NB4 (cell line): ENCODE data around the gene MYCL.
A peak's percentile ranks its signal among the peaks of the same experiment; 100 is the strongest.

Experiments
- DNase-seq: peaks from one replicate; pipeline ENCODE4 v3.0.0; 2010; ENCODE audit warnings: low read depth
- H3K4me3 ChIP-seq: one replicate; pipeline ENCODE4 v1.5.1; 2011; ENCODE audit warnings: mild to moderate bottlenecking, low read depth, low read length, moderate library complexity
- MYC ChIP-seq: IDR thresholded peaks from 2 replicates; pipeline ENCODE4 v1.6.1; 2011; ENCODE audit warnings: low read depth, low read length
- POLR2A ChIP-seq: IDR thresholded peaks from 2 replicates; pipeline ENCODE4 v1.6.1; 2011; ENCODE audit warnings: mild to moderate bottlenecking; ENCODE audit not compliant: insufficient read length; ENCODE audit errors: extremely low read depth
- TF ChIP-seq, protein P1 (sequence below): IDR thresholded peaks from one replicate; pipeline ENCODE4 v1.5.1; 2012; ENCODE audit warnings: low read depth, low read length
- TF ChIP-seq, protein P2 (sequence below): IDR thresholded peaks from 2 replicates; pipeline ENCODE4 v1.6.1; 2011; ENCODE audit warnings: low read depth, low read length

The MYCL gene

DNA sequence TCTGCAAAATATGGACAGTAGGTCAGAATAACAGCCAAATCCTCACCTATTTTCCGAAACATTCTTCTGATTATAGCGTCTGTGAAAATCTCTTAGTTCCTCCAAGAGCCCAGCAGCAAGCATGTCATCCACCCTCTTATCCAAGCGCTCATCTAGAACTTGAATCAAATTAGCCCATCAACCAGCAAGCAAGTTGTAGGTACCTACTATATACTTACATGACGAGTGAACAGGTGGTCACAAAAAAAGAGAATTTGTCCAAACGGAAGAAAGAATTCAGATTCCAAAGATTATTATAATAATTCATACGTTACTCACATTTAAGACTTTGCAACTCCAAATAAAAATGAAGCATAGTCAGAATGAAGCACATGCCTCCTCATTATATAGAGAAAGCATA lies 53.8 kb downstream of the MYCL start:
- no peak overlapping the region for H3K4me3 ChIP-seq
- TF ChIP-seq POLR2A = no peak
- TF ChIP-seq, protein P1, sequence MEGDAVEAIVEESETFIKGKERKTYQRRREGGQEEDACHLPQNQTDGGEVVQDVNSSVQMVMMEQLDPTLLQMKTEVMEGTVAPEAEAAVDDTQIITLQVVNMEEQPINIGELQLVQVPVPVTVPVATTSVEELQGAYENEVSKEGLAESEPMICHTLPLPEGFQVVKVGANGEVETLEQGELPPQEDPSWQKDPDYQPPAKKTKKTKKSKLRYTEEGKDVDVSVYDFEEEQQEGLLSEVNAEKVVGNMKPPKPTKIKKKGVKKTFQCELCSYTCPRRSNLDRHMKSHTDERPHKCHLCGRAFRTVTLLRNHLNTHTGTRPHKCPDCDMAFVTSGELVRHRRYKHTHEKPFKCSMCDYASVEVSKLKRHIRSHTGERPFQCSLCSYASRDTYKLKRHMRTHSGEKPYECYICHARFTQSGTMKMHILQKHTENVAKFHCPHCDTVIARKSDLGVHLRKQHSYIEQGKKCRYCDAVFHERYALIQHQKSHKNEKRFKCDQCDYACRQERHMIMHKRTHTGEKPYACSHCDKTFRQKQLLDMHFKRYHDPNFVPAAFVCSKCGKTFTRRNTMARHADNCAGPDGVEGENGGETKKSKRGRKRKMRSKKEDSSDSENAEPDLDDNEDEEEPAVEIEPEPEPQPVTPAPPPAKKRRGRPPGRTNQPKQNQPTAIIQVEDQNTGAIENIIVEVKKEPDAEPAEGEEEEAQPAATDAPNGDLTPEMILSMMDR = no peak
- TF ChIP-seq, protein P2, sequence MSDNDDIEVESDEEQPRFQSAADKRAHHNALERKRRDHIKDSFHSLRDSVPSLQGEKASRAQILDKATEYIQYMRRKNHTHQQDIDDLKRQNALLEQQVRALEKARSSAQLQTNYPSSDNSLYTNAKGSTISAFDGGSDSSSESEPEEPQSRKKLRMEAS = no peak
- TF ChIP-seq MYC = no peak
- DNase-seq = no peak

DNA sequence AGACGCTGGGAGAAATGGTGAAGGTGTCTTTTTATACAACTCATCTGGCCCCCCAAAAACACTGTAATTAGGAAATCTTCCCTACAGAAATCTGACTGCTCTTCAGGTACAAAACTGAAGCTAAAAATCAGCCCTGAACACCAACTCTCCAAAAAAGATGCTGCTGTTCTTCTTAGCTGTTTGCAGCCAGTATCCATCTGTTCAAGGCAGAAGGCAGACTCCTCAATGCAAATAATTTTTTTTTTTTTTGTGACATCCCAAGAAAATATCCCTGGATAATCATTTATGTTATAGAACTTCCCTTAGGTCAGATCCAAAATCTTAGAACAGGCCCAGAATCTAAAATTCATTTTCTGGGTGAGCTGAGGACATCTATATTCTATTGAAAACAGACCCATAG lies 54.9 kb downstream of the MYCL start:
- no peak overlapping the region for H3K4me3 ChIP-seq
- TF ChIP-seq, protein P2 = no peak
- no peak for TF ChIP-seq POLR2A
- TF ChIP-seq MYC = no peak
- TF ChIP-seq, protein P1 = no peak
- no peak for DNase-seq

DNA sequence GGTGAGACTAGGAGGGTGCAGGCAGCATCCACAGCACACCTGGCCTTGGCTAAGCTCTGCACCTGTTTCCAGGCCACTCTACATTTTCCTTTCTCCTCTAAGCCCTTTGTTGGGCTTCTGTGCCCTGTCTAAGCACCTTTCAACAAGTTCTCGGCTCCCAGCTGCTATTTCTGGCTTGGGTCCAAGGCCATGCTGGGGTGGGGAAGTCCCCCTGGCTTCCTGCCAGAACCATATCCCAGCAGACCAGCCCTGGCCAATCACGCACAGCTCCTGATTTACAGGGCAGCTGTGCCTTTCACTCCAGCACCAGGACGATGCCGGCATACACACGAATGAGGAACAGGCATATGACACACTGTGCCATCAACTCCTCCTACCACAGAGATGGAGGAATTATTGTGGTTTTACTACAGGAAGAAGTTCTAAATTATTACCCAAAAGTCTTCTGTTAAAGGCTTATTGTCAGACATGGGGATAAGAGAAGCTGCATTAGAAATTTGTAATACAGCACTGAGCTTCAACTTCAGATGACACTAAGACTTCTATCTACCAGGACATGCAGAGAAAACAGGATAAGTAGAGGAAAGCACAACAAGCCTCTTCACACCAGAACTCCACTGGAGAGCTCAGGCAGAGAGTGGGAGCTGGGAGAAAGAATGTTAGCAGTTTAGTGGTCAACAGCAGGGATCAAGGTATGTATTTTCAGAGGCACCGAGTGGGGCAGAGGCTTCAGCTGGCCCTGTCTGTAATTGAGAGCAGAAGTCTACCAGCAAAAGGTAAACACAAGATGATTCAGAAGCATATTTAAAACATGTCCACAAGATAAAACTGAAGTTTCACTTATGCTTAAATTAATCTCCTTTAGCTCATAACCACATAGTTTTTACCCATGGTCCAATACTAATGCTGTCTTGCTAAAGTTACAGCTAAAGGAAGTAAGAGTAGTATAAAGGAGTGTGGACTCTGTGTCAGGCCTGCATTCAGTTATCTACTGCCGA lies 55.8 kb downstream of the MYCL start:
- TF ChIP-seq, protein P2 = peak; percentile 55
- TF ChIP-seq POLR2A (no peak), MYC (0 out of 2 replicates have a peak, but pooled peaks have one; percentile 17)
- DNase-seq = peak; percentile 81
- no peak overlapping the region for H3K4me3 ChIP-seq
